GM21786 (cell line): ENCODE results near the gene MGRN1.

Experiments
- ATAC-seq: cut with Tn5 transposase; IDR thresholded peaks from one replicate; pipeline ENCODE4 v1.9.1; 2021; ENCODE audit not compliant: unreplicated experiment

The MGRN1 gene

GRCh38 chr16:4696172-4696904 lies 71.7 kb downstream of the MGRN1 start:
- ATAC-seq: no peak

- no peak for ATAC-seq
These were observed 72.5 kb downstream of the MGRN1 start for GRCh38 chr16:4696905-4697847.

- no peak for ATAC-seq
These were observed 73.2 kb downstream of the MGRN1 start for GRCh38 chr16:4697848-4698291.

DNA sequence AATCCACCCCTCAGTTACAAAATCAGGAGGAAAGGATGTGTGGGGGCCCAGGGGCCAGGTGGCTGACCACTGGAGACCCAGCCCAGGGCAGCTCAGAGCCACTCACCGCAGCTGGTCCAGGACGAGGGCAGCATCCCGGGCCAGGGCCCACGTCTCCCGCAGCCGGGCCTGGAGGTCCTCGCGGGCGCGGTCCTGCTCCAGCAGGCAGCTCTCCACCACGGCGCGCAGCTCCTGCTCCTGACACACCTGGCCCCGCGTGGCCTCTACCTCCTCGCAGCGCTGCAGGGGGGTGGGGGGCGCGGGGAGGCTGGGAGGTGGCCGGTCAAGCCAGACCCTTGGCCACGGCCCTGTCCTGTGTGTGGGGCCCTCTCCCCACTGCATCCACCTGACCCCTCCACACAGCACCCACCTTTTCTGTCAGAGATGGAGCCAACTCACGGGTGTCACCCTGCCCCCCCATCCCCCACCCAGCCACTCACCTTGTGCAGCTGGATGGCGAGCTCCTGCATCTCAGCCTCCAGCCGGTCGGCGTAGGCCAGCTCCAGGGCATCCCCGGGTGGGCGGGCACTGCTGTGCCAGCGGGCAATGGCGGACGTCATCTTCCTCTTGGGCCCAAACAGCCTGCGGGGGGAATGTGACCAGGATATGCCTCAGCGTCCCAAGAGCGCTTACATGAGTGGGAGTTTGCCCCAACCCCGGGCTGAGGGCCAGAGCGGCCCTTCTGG lies 73.9 kb downstream of the MGRN1 start:
- no peak for ATAC-seq

DNA sequence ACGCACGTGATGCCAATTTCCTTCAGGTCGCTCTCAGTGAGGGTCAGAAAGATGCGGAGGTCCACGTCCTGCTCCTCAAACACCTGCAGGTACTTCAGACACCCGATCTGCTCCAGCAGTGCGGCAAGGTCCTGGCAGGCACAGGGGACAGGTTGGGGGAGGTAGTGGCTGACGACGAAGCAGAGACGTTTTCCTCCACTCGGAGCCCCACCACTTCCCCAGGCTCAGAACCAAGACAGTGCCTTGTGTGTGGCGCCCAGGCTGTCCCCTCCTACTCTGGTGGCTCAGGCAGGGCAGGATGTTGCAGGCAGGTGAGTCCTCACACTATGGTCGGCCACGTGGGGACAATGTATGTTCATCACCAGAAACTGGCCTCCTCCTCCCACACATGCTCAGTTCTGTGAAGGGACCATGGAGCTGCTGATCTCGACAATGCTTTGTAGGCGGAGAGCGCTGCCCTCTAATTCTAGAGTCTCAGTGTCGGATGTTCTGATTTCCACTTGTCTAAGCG lies 74.5 kb downstream of the MGRN1 start:
- ATAC-seq: no peak

DNA sequence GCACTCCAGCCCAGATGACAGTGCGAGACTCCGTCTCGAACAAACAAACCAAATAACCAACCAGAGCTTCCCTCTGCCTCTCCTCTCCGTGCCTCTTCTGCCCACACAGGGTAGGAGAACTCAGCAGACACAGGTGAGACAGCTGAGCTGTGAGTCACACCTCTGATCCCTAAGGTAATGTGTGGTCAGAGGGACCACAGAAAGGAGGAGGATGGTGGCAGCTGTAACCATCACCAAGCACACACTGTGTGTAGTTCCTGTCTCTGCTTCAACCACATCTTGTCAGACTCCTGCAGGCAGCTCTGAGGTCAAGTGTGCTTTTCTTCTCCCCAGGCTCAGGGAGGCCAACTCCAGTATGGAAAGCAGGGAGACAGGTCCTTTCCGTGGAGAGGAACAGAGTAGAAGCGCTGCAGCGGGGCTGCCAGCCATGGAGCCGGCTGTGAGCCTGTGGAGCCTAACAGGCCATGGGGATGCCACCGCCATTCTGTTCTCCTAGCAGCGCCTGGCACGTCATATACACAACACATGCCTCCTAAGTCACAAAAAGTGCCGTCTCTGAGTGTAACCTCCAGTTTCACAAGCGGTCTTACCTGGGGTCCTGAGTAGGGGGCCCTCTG lies 75.9 kb downstream of the MGRN1 start:
- ATAC-seq: no peak

DNA sequence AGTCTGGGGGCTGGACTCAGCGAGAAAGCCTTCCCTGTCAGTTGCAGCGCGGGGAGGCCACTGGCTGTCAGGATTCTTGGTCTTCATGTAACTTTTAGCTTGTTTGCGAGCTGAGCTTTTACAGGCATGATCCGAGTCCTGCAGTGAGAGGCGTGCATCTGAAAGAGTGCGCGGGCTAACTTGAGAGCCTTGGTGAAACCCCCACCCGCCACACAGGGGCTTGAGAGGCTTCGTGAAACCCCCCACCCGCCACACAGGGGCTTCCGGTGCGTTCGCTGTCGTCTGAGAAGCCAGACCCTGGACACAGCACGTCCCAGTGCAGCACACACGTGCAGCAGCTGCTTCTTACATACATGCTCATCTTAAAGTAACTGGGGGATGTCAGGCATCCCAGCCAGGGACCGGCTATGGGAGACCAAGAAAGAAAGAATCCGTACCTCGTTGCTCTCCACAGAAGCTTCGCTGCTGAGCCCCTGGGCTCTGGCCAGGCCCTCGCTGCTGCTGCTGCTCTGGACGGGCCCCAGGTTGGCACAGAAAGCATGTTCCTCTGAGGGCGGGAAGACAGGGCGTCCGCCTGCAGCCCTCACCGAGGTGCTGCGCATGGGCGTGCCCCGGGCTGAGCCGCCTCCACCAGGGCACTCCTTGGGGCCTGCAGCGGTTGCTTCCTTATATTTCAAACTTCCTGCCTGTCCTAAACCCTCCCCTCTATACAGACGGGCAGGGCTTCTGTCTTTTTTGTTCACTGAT lies 76.5 kb downstream of the MGRN1 start:
- no peak for ATAC-seq

DNA sequence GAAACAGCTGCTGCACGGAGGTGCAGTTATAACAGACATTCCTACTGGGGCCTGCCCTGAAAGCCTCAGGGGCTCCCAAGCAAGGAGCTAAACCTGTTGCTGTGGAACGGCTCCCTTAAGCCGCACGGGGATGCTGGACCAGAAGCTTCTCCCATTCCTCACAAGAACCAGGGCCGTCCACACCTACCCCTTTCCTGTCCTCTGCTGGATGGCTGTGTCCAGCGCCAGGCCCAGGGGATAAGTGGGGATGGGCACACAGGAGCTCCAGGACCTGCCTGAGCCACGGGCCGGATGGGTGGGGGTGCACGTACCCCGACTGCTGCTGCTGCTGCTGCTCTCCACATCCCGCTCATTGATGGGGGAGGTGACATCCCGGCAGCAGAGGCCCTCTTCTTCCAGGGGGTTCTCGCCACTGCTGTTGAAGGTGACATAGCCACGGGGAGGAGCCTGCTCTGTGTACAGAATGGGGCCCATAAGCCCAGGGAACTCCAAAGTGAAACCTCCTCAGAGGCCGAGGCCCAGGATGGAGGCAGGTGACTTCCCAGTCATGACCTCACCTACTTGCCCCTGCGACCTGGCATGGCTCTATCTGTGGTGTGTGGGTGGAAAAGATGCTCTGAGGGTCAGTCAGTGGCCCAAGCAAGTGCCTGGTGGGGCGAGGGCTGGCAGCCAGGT lies 77.3 kb downstream of the MGRN1 start:
- ATAC-seq: no peak

DNA sequence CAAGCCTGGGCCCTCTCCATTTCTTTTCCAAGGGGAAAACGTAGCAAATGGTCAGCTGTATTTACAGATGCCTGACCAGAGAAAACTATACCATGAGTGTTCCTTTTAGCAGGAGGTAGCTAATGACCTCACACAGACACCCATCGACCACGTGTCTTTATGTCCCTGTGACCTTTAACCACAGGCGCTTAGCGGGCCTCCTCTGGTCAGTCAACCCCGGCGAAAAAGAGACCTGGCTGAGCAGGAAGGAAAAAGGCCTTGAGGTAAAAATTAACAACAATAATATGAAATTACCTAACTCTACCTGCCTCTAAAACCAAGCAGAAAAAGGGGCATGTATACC lies 77.8 kb downstream of the MGRN1 start:
- ATAC-seq: no peak

DNA sequence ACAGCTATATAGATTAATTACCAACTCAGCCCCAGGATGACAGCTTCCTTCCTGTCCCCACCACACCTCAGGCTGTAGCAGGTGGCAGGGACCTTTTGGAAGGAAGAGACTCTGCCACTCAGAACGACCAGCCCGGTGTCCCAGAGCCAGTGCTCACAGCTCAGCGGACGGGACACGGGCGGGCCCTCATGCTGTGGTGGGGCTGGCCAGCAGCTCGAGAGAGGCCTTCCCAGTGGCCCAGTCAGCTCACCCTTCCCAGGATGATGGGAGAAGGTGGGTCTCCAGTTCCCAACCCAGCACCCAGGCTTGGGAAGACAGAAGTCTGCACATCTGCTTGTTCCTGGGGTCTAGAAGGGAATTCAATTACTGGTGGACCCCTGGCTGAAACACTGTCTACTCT lies 79.3 kb downstream of the MGRN1 start:
- ATAC-seq: no peak

DNA sequence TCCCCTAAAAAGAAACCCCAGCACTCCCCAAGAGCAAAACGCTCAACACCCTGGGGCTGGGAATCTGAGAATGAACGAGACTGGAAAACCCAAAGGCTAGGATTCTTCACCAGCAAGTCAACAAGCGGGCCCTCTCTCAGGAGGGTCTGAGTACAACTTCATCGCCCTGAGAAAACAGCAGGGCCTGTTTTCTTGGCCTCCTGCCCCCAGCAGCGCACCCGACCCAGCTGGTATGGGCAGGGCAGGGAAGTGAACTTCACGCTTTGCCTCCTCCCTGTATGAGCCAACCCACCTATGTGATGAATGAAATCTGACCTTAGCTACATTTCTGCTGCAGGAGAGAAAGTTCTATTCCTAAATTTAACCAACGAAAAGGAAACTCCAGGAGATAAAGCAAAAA lies 79.9 kb downstream of the MGRN1 start:
- no peak for ATAC-seq

DNA sequence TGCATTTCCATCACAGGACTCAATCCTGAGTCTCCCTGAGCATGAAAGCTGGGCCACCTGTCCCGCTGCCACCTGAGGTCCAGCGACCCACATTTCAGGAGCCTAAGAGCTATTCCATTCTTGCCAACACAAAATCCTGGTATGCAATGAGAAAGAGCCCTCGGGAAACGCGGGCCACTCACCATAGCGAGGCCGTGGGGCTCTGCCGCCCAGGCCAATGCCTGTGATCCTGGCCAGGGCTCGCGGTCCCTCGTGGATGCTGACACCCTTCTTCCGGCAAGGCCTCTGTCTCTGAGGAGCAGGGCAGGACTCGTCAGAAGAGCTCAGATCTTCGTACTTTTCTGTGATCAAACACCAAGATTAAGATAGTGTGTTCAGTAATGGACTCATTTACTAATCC lies 80.3 kb downstream of the MGRN1 start:
- ATAC-seq: no peak

GRCh38 chr16:4706871-4707270 lies 82.2 kb downstream of the MGRN1 start:
- ATAC-seq: no peak

DNA sequence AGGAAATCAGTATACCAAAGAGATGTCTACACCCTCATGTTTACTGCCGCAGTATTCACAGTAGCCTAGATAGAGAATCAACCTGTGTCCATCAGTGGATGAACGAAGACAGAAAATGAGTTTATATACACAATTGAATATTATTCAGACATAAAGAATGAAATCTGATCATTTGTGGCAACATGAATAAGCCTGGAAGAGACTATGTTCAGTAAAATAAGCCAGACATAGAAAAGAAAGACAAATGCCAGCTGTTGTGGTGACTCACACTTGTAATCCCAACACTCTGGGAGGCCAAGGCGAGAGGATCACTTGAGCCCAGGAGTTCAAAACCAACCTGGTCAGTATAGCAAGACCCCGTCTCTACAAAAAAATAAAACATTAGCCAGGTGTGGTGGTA lies 84.9 kb downstream of the MGRN1 start:
- no peak for ATAC-seq

DNA sequence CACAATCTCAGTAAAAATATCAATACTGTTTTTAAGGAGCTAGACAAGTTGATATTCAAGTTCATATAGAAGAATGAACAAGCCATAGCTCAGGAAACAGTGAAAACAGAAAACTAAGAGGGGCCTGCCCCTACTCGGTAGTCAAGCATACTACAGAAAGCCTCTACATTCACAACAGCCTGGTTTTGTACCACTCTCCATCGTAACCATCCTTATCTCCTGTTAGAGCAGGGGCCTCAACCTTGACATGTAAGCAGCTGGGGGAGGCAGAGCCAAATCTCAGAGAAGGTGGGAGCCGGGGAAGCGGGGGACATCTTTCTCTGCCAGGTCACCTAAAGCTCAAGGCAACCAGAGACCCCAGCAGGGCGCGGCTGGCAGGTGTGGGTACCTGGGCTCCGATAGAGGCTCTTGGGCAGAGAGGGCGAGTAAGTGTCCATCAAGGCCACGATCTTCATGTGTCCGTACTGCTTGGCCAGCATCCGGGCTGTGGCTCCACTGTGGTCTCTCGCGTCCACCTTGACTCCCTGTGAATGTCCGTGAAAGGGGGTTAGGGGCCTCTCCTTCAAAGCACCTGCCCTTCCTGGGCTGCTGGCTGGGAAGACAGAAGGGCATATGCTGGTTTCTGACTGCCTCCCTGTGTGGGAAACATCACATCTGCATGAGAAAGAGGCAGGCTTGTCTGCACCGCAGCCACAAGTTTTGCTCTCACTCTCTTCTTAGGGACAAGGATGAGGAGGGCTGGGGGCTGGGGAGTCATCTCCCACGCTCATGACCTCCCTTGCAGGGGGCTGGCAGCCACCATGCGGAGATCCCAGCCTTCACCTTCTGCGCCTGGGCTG lies 89.3 kb downstream of the MGRN1 start:
- no peak for ATAC-seq

GRCh38 chr16:4714996-4715395 lies 90.4 kb downstream of the MGRN1 start:
- no peak for ATAC-seq

DNA sequence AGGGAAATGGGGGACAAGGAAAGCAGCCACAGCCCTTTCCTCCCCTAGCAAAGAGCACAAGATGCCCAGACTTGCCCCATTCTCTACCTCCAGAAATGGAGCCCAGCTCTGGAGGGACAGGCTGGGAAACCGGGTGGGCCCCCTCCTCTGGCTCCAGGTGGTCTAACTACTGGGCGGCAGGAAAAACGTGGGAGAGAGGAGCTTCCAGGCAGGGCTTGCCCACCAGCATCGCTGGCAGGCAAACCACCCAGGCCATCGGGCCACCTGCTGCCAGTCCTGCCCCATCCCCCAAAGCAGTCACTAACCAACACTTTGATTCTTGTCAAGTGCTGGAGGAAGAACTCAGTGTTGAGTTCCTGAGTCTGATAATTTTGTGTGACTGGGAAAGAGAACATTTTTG lies 93.8 kb downstream of the MGRN1 start:
- ATAC-seq: no peak

DNA sequence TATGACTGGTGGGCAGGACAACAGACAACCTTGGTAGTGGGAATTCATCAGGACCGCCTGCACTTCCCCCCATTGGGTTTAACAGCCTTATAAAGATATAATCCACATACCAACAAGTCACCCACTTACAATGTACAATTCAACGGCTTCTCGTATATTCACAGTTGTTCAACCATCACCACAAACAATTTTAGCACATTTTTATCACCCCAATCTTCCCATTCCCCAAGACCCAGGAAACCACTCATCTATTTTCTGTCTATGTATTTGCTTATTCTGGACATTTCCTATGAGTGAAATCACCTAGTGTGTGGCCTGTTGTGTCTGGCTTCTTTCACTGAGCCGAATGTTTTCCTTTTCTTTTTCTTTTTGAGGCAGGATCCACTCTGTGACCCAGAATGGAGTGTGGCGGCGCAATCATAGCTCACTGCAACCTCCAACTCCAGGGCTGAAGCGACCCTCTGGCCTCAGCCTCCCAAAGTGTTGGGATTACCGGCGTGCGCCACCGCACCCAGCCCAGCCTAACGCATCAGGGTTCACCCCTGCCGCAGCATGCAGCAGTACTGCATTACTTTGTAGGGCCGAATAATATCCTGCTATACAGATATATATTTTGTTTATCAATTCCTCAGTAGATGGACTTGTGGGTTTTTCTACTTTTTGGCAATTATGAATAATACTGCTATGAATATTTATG lies 98.6 kb downstream of the MGRN1 start:
- no peak for ATAC-seq
